Liver (tissue), 9 donors: ENCODE data around the gene BLOC1S2. TPM values are rescaled to one million over a fixed set of nuclear protein-coding genes. Genes with fewer than 3 reads are reported as not detected.
A peak's percentile ranks its signal among the peaks of the same experiment; 100 is the strongest.

ENCODE experiments used
- DNase-seq: peaks from one replicate; pipeline ENCODE4 v3.0.0-alpha.2; 2017; ENCODE audit warnings: low spot score
- H3K27ac ChIP-seq, 2 donors: one replicate each; pipeline ENCODE4 v1.7.0; 2013; ENCODE audit warnings: inconsistent platforms in 2 of 2, low read length in 2 of 2, control low read depth in 1 of 2, low read depth in 1 of 2, mild to moderate bottlenecking in 1 of 2
- H3K27me3 ChIP-seq, 4 donors: one replicate each; pipeline versions ENCODE4 v1.6.1 to v1.7.0; 2013; ENCODE audit warnings: low read length in 3 of 4, inconsistent platforms in 1 of 4, mild to moderate bottlenecking in 1 of 4, moderate library complexity in 1 of 4; ENCODE audit not compliant: control insufficient read depth in 4 of 4, insufficient read depth in 4 of 4
- H3K36me3 ChIP-seq, 4 donors: one replicate each; pipeline versions ENCODE4 v1.6.1 to v1.7.0; 2013; ENCODE audit warnings: low read length in 3 of 4, mild to moderate bottlenecking in 3 of 4, low read depth in 1 of 4, moderate library complexity in 1 of 4; ENCODE audit not compliant: control insufficient read depth in 4 of 4, insufficient read depth in 3 of 4
- H3K4me1 ChIP-seq, 4 donors: one replicate each; pipeline versions ENCODE4 v1.6.1 to v1.7.0; 2013; ENCODE audit warnings: low read length in 3 of 4, mild to moderate bottlenecking in 3 of 4, moderate library complexity in 1 of 4; ENCODE audit not compliant: control insufficient read depth in 4 of 4, insufficient read depth in 4 of 4
- H3K4me3 ChIP-seq, 3 donors: one replicate each; pipeline versions ENCODE4 v1.6.1 to v1.7.0; 2013; ENCODE audit warnings: low read length in 3 of 3, control low read depth in 1 of 3, low read depth in 1 of 3, mild to moderate bottlenecking in 1 of 3
- H3K9ac ChIP-seq, 2 donors: one replicate each; pipeline ENCODE4 v1.7.0; 2013; ENCODE audit warnings: low read length in 2 of 2, mild to moderate bottlenecking in 2 of 2, moderate library complexity in 2 of 2, control low read depth in 1 of 2, low read depth in 1 of 2
- H3K9me3 ChIP-seq, 4 donors: one replicate each; pipeline versions ENCODE4 v1.6.1 to v1.7.0; 2013; ENCODE audit warnings: low read length in 3 of 4; ENCODE audit not compliant: control insufficient read depth in 4 of 4
- ATF3 ChIP-seq: IDR thresholded peaks from 2 replicates; pipeline ENCODE4 v1.6.1; 2016; ENCODE audit warnings: antibody characterized with exemption
- CTCF ChIP-seq: fragments of 150-350 bp; IDR thresholded peaks from 2 replicates; pipeline ENCODE4 v1.5.1; 2017; ENCODE audit warnings: improper control_type of control experiment, low read depth, low read length; ENCODE audit not compliant: missing input control
- EGR1 ChIP-seq, 2 donors: IDR thresholded peaks; 2 replicates each; pipeline ENCODE4 v1.6.1; 2016 to 2018; ENCODE audit warnings: antibody characterized with exemption in 2 of 2, low read depth in 2 of 2
- GABPA ChIP-seq, 2 donors: IDR thresholded peaks in 1 of 2; conservative IDR thresholded peaks in 1 of 2; 2 replicates each; pipeline ENCODE4 v1.6.1; 2016; ENCODE audit warnings: antibody characterized with exemption in 2 of 2, mild to moderate bottlenecking in 1 of 2, moderate library complexity in 1 of 2
- HNF4A ChIP-seq, 2 donors: conservative IDR thresholded peaks; 2 replicates each; pipeline ENCODE4 v1.6.1; 2016; ENCODE audit warnings: antibody characterized with exemption in 2 of 2, mild to moderate bottlenecking in 2 of 2
- HNF4G ChIP-seq: IDR thresholded peaks from 2 replicates; pipeline ENCODE4 v1.6.1; 2016; ENCODE audit warnings: antibody characterized with exemption
- JUND ChIP-seq, 2 donors: IDR thresholded peaks; 2 replicates each; pipeline ENCODE4 v1.6.1; 2016; ENCODE audit warnings: antibody characterized with exemption in 2 of 2
- NR2F2 ChIP-seq: IDR thresholded peaks from 2 replicates; pipeline ENCODE4 v1.6.1; 2016; ENCODE audit warnings: antibody characterized with exemption
- RAD21 ChIP-seq, 2 donors: IDR thresholded peaks; 2 replicates each; pipeline ENCODE4 v1.6.1; 2016; ENCODE audit warnings: antibody characterized with exemption in 2 of 2, mild to moderate bottlenecking in 2 of 2
- REST ChIP-seq: IDR thresholded peaks from 2 replicates; pipeline ENCODE4 v1.6.1; 2016; ENCODE audit warnings: antibody characterized with exemption, mild to moderate bottlenecking
- RXRA ChIP-seq, 2 donors: IDR thresholded peaks; 2 replicates each; pipeline ENCODE4 v1.6.1; 2017 to 2018; ENCODE audit warnings: antibody characterized with exemption in 2 of 2, mild to moderate bottlenecking in 1 of 2
- SP1 ChIP-seq: IDR thresholded peaks from 2 replicates; pipeline ENCODE4 v1.6.1; 2018; ENCODE audit warnings: antibody characterized with exemption, mild to moderate bottlenecking
- YY1 ChIP-seq: IDR thresholded peaks from 2 replicates; pipeline ENCODE4 v1.6.1; 2016; ENCODE audit warnings: antibody characterized with exemption, mild to moderate bottlenecking
- ZBTB33 ChIP-seq: IDR thresholded peaks from 2 replicates; pipeline ENCODE4 v1.6.1; 2016; ENCODE audit warnings: antibody characterized with exemption
- WGBS: extraction: QIAGEN DNeasy Blood & Tissue Kit; methylation state at CpG from one replicate; pipeline ENCODE4 v1.1.7; 2013; 5-methylcytosine and 5-hydroxymethylcytosine counted together
- polyA plus RNA-seq, 2 donors: library from polyadenylated mRNA; stranded (reverse) in 1 of 2; unstranded in 1 of 2; fragments of 200-250 nt in 1 of 2; fragments of >200 nt in 1 of 2; fragmentation: Nextera tagmentation in 1 of 2; extraction: Ambion mirVana in 1 of 2; gene quantifications; one replicate each; pipeline versions ENCODE4 v1.2.1 to v1.2.3, GENCODE V29; 2013 to 2015
- total RNA-seq, 2 donors: library from RNA; depleted of rRNA; stranded (reverse); fragments of >200 nt; gene quantifications; one replicate each; pipeline ENCODE4 v1.2.3, GENCODE V29; 2014
- TF ChIP-seq, protein P1 (sequence below): IDR thresholded peaks from 2 replicates; pipeline ENCODE4 v1.6.1; 2016; ENCODE audit warnings: antibody characterized with exemption
- donor health status: healthy.
- donor health status: healthy.
- donor health status: healthy.
- donor health status: healthy.
- donor health status: healthy.

BLOC1S2 gene
- total RNA-seq (10 to 100 TPM; 10.7 to 25.5 TPM), polyA plus RNA-seq (10 to 100 TPM; 18.9 to 25.2 TPM)

- Histone ChIP-seq H3K36me3 (peaks cover 0 to 6% (median under 1%) of the 10 kb centered on the region in 4 donors), H3K9ac (peak within 1 kb of the TSS; percentile 52 to 78), H3K4me1 (peaks cover 5 to 14% (median 7%) of the 10 kb centered on the region in 4 donors), H3K27me3 (no peaks in the 10 kb centered on the region), H3K27ac (peak within 1 kb of the TSS; percentile 90 to 91), H3K9me3 (no peaks in the 10 kb centered on the region), H3K4me3 (peak within 1 kb of the TSS; percentile 70 to 96 (median 95))
- peak; percentile 91 for DNase-seq
- WGBS: 2% methylated on average over 63 of the region's 63 CpGs
- no peak for TF ChIP-seq ZBTB33
- no peak for TF ChIP-seq CTCF
- no peak for TF ChIP-seq ATF3
- peak in 1 of 2 donors; percentile 74 for TF ChIP-seq GABPA (IDR thresholded peaks at IDR 0.05 in 1 of 2, conservative IDR thresholded peaks at IDR 0.05 in 1 of 2)
- TF ChIP-seq HNF4A (conservative IDR thresholded peaks at IDR 0.05): peak; percentile 44 to 67
- TF ChIP-seq RXRA (IDR thresholded peaks at IDR 0.05): peak; percentile 8 to 10
- TF ChIP-seq NR2F2: no peak
- peak; percentile 71 for TF ChIP-seq SP1
- no peak for TF ChIP-seq REST
- no peak for TF ChIP-seq HNF4G
- TF ChIP-seq YY1: peak; percentile 98
These were observed at the start of gene BLOC1S2 for GRCh38 chr10:100286051-100287033. Gene BLOC1S2 (minus strand): TSS chr10:100286680. CDS start chr10:100286659, 21 bp downstream.

GRCh38 chr10:100334762-100335161, 48.3 kb upstream of the BLOC1S2 start:
- no peaks in the 10 kb centered on the region for H3K27me3 ChIP-seq
- DNase-seq: no peak
- H3K27ac ChIP-seq: no peak overlapping the region
- WGBS: 79% methylated on average over 9 of the region's 9 CpGs
- H3K4me1 ChIP-seq: peaks cover 0 to 12% (median 4%) of the 10 kb centered on the region in 4 donors
- H3K4me3 ChIP-seq: no peak overlapping the region
- no peaks in the 10 kb centered on the region for H3K36me3 ChIP-seq
- no peak overlapping the region for H3K9ac ChIP-seq
- no peaks in the 10 kb centered on the region for H3K9me3 ChIP-seq
- no peak for TF ChIP-seq SP1
- no peak for TF ChIP-seq JUND (IDR thresholded peaks at IDR 0.05)
- TF ChIP-seq EGR1 (IDR thresholded peaks at IDR 0.05; ENCODE audit: low read depth in 2 of 2): no peak
- no peak for TF ChIP-seq RAD21 (IDR thresholded peaks at IDR 0.05)
- TF ChIP-seq, protein P1, sequence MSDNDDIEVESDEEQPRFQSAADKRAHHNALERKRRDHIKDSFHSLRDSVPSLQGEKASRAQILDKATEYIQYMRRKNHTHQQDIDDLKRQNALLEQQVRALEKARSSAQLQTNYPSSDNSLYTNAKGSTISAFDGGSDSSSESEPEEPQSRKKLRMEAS: no peak
- TF ChIP-seq HNF4A (conservative IDR thresholded peaks at IDR 0.05): no peak
- TF ChIP-seq ATF3: no peak
- no peak for TF ChIP-seq YY1
- TF ChIP-seq GABPA (IDR thresholded peaks at IDR 0.05 in 1 of 2, conservative IDR thresholded peaks at IDR 0.05 in 1 of 2): no peak
- TF ChIP-seq CTCF: no peak
- no peak for TF ChIP-seq NR2F2
